HepG2 (cell line): Measurements from ENCODE around the gene DNAJA3. TPM values are rescaled to one million over a fixed set of nuclear protein-coding genes. Genes with fewer than 3 reads are reported as not detected.

Experiments used
- CEBPB ChIP-seq: IDR thresholded peaks from 2 replicates; pipeline ENCODE4 v1.6.1; 2011; ENCODE audit warnings: low read depth, low read length, improper control_type of control experiment, borderline replicate concordance
- DMAP1 ChIP-seq: IDR thresholded peaks from 2 replicates; pipeline ENCODE4 v1.6.1; 2016
- SIN3B ChIP-seq: fragments of 150-350 bp; IDR thresholded peaks from 2 replicates; pipeline ENCODE4 v1.6.1; 2014; ENCODE audit warnings: low read length
- SRSF1 ChIP-seq: fragments of 200-400 bp; formaldehyde crosslinking; optimal IDR thresholded peaks from 2 replicates; pipeline ENCODE3; 2017; ENCODE audit warnings: mild to moderate bottlenecking, low read depth, low read length, moderate library complexity
- ZEB1 ChIP-seq: IDR thresholded peaks from 2 replicates; pipeline ENCODE4 v1.6.1; 2012; ENCODE audit warnings: mild to moderate bottlenecking, low read depth, inconsistent platforms; ENCODE audit not compliant: insufficient replicate concordance
- ZNF768 ChIP-seq: sonication (generic); formaldehyde crosslinking; IDR thresholded peaks from 2 replicates; pipeline ENCODE4 v1.4.0; 2020; ENCODE audit warnings: missing genetic modification reagents
- ZNF782 ChIP-seq: sonication (generic); formaldehyde crosslinking; IDR thresholded peaks from 2 replicates; pipeline ENCODE4 v1.4.0; 2020; ENCODE audit warnings: missing genetic modification reagents, mild to moderate bottlenecking, borderline replicate concordance
- ZSCAN20 ChIP-seq: sonication (generic); formaldehyde crosslinking; IDR thresholded peaks from 2 replicates; pipeline ENCODE4 v1.4.0; 2020; ENCODE audit warnings: missing genetic modification reagents, mild to moderate bottlenecking, borderline replicate concordance
- polyA plus RNA-seq, 8 experiments: library from polyadenylated mRNA; depleted of rRNA in 3 of 8; stranded (reverse) in 7 of 8; unstranded in 1 of 8; fragments of >200 nt; fragmentation: Illumina TruSeq in 4 of 8; extraction: Trizol in 4 of 8; gene quantifications; 2 replicates each; pipeline versions ENCODE4 v1.2.1 to v1.2.3, GENCODE V29; 2011 to 2016; ENCODE audit warnings: low read depth in 4 of 8, missing spikeins in 1 of 8, mixed read lengths in 1 of 8; ENCODE audit not compliant: insufficient read depth in 1 of 8
- total RNA-seq, 5 experiments: library from RNA; depleted of rRNA; stranded (reverse); fragments of >200 nt; fragmentation: Illumina TruSeq; extraction: Trizol; gene quantifications; 2 replicates each; pipeline ENCODE4 v1.2.3, GENCODE V29; 2016; ENCODE audit warnings: low read depth in 1 of 5
- TF ChIP-seq, protein P1 (sequence below), 2 experiments: fragments of 450-650 bp in 1 of 2; sonication (generic) in 1 of 2; formaldehyde crosslinking in 1 of 2; IDR thresholded peaks; 2 replicates each; pipeline versions ENCODE4 v1.6.1 to v1.8.0; 2016 to 2022; ENCODE audit warnings: antibody characterized with exemption in 1 of 2, mild to moderate bottlenecking in 1 of 2, missing genetic modification reagents in 1 of 2
- TF ChIP-seq, protein P2 (sequence below): IDR thresholded peaks from 2 replicates; pipeline ENCODE4 v1.6.1; 2016
- TF ChIP-seq, protein P3 (sequence below): sonication (generic); formaldehyde crosslinking; IDR thresholded peaks from 2 replicates; pipeline ENCODE4 v1.8.0; 2022; ENCODE audit warnings: missing genetic modification reagents, low read depth, mild to moderate bottlenecking, borderline replicate concordance

DNAJA3 gene
- total and polyA plus RNA-seq, 2 of the 13 experiments (the other 11 are each of a cell fraction or from before 2014, with no cell fraction given) = 77.0 to 83.3 TPM

DNA sequence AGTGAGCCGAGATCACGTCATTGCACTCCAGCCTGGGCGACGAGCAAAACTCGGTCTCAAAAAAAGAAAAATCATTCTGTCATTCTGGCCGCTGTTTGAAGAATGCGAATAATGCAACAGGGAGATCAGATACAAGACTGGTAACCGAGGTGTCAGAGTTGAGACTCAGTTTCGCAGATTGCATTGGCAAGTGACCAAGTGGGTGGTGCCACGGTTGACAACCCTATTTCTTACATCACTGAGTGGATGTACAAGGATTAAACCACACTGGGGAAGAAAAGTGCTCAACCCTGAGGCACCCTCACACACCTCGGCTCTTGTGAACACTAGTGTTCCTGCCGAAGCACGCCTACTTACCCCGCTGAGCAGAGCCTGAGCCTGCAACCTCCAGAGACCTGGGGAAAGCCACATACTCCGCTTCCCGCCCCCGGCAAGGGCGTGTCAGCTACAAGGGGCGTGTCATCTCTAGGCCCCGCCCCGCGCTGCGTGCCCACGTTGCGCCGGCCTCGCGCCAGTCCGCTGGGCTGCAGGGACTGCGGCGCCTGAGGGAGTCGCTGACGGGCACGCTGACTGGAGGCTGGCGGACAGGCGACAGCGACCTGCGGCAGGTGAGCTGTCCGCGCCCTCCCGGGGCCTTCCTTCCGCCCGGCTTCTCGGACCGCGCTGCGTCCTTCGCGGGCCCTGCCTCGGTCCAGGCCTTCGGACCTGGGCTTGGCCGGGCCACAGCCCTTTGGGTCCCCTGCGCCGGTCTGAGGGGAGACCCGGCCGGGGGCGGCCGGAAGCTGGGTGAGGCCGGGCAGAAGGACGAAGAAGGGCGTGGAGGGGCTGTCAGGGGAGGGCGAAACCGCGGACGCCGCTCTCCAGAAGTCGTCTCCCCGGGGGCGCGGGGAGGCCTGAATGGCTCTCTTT, 50.5 kb downstream of the DNAJA3 start, which contains the start of gene HMOX2 (continued):
- TF ChIP-seq, protein P1, sequence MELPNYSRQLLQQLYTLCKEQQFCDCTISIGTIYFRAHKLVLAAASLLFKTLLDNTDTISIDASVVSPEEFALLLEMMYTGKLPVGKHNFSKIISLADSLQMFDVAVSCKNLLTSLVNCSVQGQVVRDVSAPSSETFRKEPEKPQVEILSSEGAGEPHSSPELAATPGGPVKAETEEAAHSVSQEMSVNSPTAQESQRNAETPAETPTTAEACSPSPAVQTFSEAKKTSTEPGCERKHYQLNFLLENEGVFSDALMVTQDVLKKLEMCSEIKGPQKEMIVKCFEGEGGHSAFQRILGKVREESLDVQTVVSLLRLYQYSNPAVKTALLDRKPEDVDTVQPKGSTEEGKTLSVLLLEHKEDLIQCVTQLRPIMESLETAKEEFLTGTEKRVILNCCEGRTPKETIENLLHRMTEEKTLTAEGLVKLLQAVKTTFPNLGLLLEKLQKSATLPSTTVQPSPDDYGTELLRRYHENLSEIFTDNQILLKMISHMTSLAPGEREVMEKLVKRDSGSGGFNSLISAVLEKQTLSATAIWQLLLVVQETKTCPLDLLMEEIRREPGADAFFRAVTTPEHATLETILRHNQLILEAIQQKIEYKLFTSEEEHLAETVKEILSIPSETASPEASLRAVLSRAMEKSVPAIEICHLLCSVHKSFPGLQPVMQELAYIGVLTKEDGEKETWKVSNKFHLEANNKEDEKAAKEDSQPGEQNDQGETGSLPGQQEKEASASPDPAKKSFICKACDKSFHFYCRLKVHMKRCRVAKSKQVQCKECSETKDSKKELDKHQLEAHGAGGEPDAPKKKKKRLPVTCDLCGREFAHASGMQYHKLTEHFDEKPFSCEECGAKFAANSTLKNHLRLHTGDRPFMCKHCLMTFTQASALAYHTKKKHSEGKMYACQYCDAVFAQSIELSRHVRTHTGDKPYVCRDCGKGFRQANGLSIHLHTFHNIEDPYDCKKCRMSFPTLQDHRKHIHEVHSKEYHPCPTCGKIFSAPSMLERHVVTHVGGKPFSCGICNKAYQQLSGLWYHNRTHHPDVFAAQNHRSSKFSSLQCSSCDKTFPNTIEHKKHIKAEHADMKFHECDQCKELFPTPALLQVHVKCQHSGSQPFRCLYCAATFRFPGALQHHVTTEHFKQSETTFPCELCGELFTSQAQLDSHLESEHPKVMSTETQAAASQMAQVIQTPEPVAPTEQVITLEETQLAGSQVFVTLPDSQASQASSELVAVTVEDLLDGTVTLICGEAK (IDR thresholded peaks at IDR 0.05) = no peak
- TF ChIP-seq, protein P1 (CRISPR knock-in tag; IDR thresholded peaks at IDR 0.05) = peak; percentile 67
- peak; percentile 63; the same call in 1 of the 2 replicates for TF ChIP-seq ZNF768 (CRISPR knock-in tag)
- TF ChIP-seq, protein P2, sequence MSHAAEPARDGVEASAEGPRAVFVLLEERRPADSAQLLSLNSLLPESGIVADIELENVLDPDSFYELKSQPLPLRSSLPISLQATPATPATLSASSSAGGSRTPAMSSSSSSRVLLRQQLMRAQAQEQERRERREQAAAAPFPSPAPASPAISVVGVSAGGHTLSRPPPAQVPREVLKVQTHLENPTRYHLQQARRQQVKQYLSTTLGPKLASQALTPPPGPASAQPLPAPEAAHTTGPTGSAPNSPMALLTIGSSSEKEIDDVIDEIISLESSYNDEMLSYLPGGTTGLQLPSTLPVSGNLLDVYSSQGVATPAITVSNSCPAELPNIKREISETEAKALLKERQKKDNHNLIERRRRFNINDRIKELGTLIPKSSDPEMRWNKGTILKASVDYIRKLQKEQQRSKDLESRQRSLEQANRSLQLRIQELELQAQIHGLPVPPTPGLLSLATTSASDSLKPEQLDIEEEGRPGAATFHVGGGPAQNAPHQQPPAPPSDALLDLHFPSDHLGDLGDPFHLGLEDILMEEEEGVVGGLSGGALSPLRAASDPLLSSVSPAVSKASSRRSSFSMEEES (CRISPR knock-in tag) = peak; percentile 70; the same call in 1 of the 2 replicates
- TF ChIP-seq ZEB1 = peak; percentile 69
- peak; percentile 85 for TF ChIP-seq DMAP1
- TF ChIP-seq ZSCAN20 (CRISPR knock-in tag) = 0 out of 2 replicates have a peak, but pooled peaks have one; percentile 80
- TF ChIP-seq ZNF782 = no peak; the same call in 1 of the 2 replicates
- peak; percentile 45 for TF ChIP-seq SRSF1
- no peak for TF ChIP-seq SIN3B
- TF ChIP-seq CEBPB = no peak
- TF ChIP-seq, protein P3, sequence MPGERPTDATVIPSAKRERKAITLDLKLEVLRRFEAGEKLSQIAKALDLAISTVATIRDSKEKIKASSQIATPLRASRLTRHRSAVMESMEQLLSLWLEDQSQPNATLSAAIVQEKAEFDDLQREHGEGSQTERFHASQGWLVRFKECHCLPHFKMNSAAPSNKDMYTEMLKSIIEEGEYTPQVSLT (CRISPR knock-in tag) = no peak; the same call in 1 of the 2 replicates
